GM23338 (cell line): ENCODE measurements around the gene TCTN3. TPM values are rescaled to one million over a fixed set of nuclear protein-coding genes. Genes with fewer than 3 reads are reported as not detected.

Source experiments
- ATAC-seq: fragments of 200-7000 bp; cut with Tn5 transposase; 3 replicates; pipeline ENCODE4 v1.9.1; 2020
- DNase-seq: peaks from one replicate; pipeline ENCODE4 v3.0.0-alpha.2; 2015; ENCODE audit warnings: low spot score
- H2AFZ ChIP-seq: fragments of 200-600 bp; sonication (generic); 2 replicates; pipeline ENCODE4 v1.8.0; 2016; ENCODE audit warnings: antibody characterized with exemption, mild to moderate bottlenecking, moderate library complexity
- H3F3A ChIP-seq: fragments of 200-600 bp; sonication (generic); replicated peaks from 2 replicates; pipeline ENCODE4 v1.8.0; 2017; ENCODE audit warnings: antibody characterized with exemption, mixed run types, low read depth
- H3K27ac ChIP-seq: fragments of 200-600 bp; sonication (generic); 2 replicates; pipeline ENCODE4 v1.6.1; 2016; ENCODE audit warnings: low read depth
- H3K27me3 ChIP-seq: fragments of 200-600 bp; sonication (generic); 2 replicates; pipeline ENCODE4 v1.8.0; 2016; ENCODE audit warnings: mild to moderate bottlenecking, mixed run types, moderate library complexity; ENCODE audit not compliant: insufficient read depth
- H3K36me3 ChIP-seq: fragments of 200-600 bp; sonication (generic); 2 replicates; pipeline ENCODE4 v1.8.0; 2016; ENCODE audit warnings: mild to moderate bottlenecking; ENCODE audit not compliant: insufficient read depth
- H3K4me1 ChIP-seq: fragments of 200-600 bp; sonication (generic); 2 replicates; pipeline ENCODE4 v1.8.0; 2016; ENCODE audit warnings: mild to moderate bottlenecking, moderate library complexity; ENCODE audit not compliant: insufficient read depth
- H3K4me2 ChIP-seq: fragments of 200-600 bp; sonication (generic); 2 replicates; pipeline ENCODE4 v1.7.1; 2017; ENCODE audit warnings: mixed run types
- H3K4me3 ChIP-seq: fragments of 200-600 bp; sonication (generic); 2 replicates; pipeline ENCODE4 v1.6.1; 2016; ENCODE audit warnings: mixed run types
- H3K79me2 ChIP-seq: fragments of 200-600 bp; sonication (generic); replicated peaks from 2 replicates; pipeline ENCODE4 v1.8.0; 2017; ENCODE audit warnings: mild to moderate bottlenecking; ENCODE audit not compliant: insufficient read depth
- H3K9me2 ChIP-seq: fragments of 200-600 bp; sonication (generic); 2 replicates; pipeline ENCODE4 v1.8.0; 2017; ENCODE audit not compliant: insufficient read depth
- H4K20me1 ChIP-seq: fragments of 200-600 bp; sonication (generic); replicated peaks from 2 replicates; pipeline ENCODE4 v1.8.0; 2017; ENCODE audit warnings: mild to moderate bottlenecking; ENCODE audit not compliant: insufficient read depth
- H3K27ac Mint-ChIP-seq: 2 replicates; pipeline ENCODE4 v1.8.0; 2020; ENCODE audit warnings: inconsistent platforms, mild to moderate bottlenecking, moderate library complexity, mixed read lengths
- H3K27me3 Mint-ChIP-seq: 3 replicates; pipeline ENCODE4 v1.8.0; 2022; ENCODE audit warnings: low read depth, mild to moderate bottlenecking, moderate library complexity, mixed read lengths, inconsistent platforms; ENCODE audit not compliant: insufficient read depth, poor library complexity
- H3K36me3 Mint-ChIP-seq: 3 replicates; pipeline ENCODE4 v1.8.0; 2021; ENCODE audit warnings: low read depth, mild to moderate bottlenecking, inconsistent platforms, moderate library complexity, mixed read lengths
- H3K4me1 Mint-ChIP-seq: 3 replicates; pipeline ENCODE4 v1.8.0; 2020; ENCODE audit warnings: mild to moderate bottlenecking, inconsistent platforms, mixed read lengths
- H3K4me3 Mint-ChIP-seq: 3 replicates; pipeline ENCODE4 v1.8.0; 2021; ENCODE audit warnings: moderate library complexity, mild to moderate bottlenecking, inconsistent platforms, mixed read lengths
- H3K9me3 Mint-ChIP-seq: 3 replicates; pipeline ENCODE4 v1.8.0; 2020; ENCODE audit warnings: moderate library complexity, mild to moderate bottlenecking, inconsistent platforms, mixed read lengths
- CREB1 ChIP-seq: fragments of 250-450 bp; sonication (Bioruptor Pico); IDR thresholded peaks from 2 replicates; pipeline ENCODE4 v1.5.0; 2020; ENCODE audit warnings: low read depth, mild to moderate bottlenecking, moderate library complexity
- EZH2phosphoT487 ChIP-seq: fragments of 200-600 bp; sonication (generic); IDR thresholded peaks from one replicate; pipeline ENCODE4 v1.8.1; 2018; ENCODE audit warnings: antibody characterized with exemption; ENCODE audit not compliant: unreplicated experiment
- JUNB ChIP-seq: IDR thresholded peaks from one replicate; pipeline ENCODE4 v1.6.1; 2016; ENCODE audit warnings: antibody characterized with exemption; ENCODE audit not compliant: unreplicated experiment
- NANOG ChIP-seq: IDR thresholded peaks from 2 replicates; pipeline ENCODE4 v1.6.1; 2016; ENCODE audit warnings: antibody characterized with exemption, borderline replicate concordance
- STAT1 ChIP-seq: IDR thresholded peaks from one replicate; pipeline ENCODE4 v1.6.1; 2016; ENCODE audit warnings: antibody characterized with exemption; ENCODE audit not compliant: unreplicated experiment
- polyA plus RNA-seq: library from polyadenylated mRNA; unstranded; fragments of >200 nt; fragmentation: Nextera tagmentation; extraction: Ambion mirVana; gene quantifications from 2 replicates; pipeline ENCODE4 v1.2.1, GENCODE V29; 2016
- total RNA-seq: library from RNA; depleted of rRNA; stranded (reverse); fragments of >200 nt; shearing (Covaris generic); gene quantifications from 2 replicates; pipeline ENCODE4 v1.2.3, GENCODE V29; 2014
- TF ChIP-seq, protein P1 (sequence below): IDR thresholded peaks from 2 replicates; pipeline ENCODE4 v1.6.1; 2016; ENCODE audit warnings: antibody characterized with exemption
- TF ChIP-seq, protein P2 (sequence below), 2 experiments: fragments of 200-600 bp in 1 of 2; sonication (generic) in 1 of 2; conservative IDR thresholded peaks; 2 replicates each; pipeline versions ENCODE4 v1.5.1 to v1.6.1; 2016 to 2017; ENCODE audit warnings: antibody characterized with exemption in 2 of 2, low read depth in 2 of 2, mild to moderate bottlenecking in 2 of 2, moderate library complexity in 1 of 2
- TF ChIP-seq, protein P3 (sequence below): fragments of 250-450 bp; sonication (Bioruptor Pico); IDR thresholded peaks from 2 replicates; pipeline ENCODE4 v1.5.0; 2020; ENCODE audit warnings: mild to moderate bottlenecking, moderate library complexity

Gene TCTN3
- total and polyA plus RNA-seq, 2 experiments from 2014 or later: 29.7 to 32.4 TPM

DNA sequence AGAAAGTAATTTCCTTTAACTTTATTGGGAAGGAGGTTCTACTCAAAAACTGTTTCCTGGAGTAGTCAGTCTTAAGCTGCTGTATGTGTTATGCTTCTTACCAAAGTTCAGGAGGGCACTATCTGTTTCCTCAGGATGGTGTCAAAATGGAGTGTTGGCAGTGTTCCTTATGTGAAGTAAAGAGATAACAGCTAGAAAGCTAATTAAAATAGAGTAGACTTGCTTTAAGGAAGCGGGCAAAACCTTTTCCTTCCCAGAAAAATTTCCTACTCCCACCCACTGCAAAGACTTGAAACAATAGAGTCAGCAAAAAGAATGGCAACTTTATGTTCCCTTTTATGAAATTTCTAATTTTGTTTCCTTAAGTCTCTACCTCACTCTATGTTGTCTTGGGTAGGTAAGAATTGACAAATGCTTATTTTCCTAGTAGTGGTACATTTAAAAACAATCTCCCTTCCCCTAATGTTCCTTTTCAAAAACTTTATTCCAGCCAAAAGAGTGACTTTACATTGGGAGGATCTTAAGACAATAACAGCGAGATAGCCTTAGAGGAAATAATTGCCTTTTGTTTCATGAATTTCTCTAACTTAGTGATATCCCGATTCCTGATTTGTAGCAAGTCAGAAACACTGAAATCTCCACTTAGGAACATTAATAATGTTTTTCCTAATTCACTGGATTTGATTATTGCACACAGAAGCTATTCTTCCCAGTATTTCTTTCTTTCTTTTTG lies 35.8 kb upstream of the TCTN3 start:
- Histone ChIP-seq H4K20me1 (no peaks in the 10 kb centered on the region), H3K4me2 (no peak overlapping the region), H3K27me3 (no peaks in the 10 kb centered on the region), H3K27ac (no peak overlapping the region), H3F3A (no peaks in the 10 kb centered on the region), H3K79me2 (no peaks in the 10 kb centered on the region), H2AFZ (peak overlapping the region; percentile 61; the same call in 1 of the 2 replicates), H3K9me2 (no peaks in the 10 kb centered on the region), H3K4me3 (no peak overlapping the region), H3K4me1 (peaks cover 7% of the 10 kb centered on the region; the same call in 1 of the 2 replicates), H3K36me3 (peaks cover 7% of the 10 kb centered on the region)
- no peak overlapping the region for H3K4me3 Mint-ChIP-seq
- ATAC-seq (no peak), DNase-seq (no peak)
- peaks cover 21% of the 10 kb centered on the region for H3K9me3 Mint-ChIP-seq
- H3K27ac Mint-ChIP-seq: no peak overlapping the region
- peaks cover 4% of the 10 kb centered on the region; the same call in 2 of the 3 replicates for H3K4me1 Mint-ChIP-seq
- no peak for TF ChIP-seq EZH2phosphoT487
- TF ChIP-seq, protein P1, sequence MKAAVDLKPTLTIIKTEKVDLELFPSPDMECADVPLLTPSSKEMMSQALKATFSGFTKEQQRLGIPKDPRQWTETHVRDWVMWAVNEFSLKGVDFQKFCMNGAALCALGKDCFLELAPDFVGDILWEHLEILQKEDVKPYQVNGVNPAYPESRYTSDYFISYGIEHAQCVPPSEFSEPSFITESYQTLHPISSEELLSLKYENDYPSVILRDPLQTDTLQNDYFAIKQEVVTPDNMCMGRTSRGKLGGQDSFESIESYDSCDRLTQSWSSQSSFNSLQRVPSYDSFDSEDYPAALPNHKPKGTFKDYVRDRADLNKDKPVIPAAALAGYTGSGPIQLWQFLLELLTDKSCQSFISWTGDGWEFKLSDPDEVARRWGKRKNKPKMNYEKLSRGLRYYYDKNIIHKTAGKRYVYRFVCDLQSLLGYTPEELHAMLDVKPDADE: no peak
- no peak for TF ChIP-seq JUNB
- TF ChIP-seq, protein P2, sequence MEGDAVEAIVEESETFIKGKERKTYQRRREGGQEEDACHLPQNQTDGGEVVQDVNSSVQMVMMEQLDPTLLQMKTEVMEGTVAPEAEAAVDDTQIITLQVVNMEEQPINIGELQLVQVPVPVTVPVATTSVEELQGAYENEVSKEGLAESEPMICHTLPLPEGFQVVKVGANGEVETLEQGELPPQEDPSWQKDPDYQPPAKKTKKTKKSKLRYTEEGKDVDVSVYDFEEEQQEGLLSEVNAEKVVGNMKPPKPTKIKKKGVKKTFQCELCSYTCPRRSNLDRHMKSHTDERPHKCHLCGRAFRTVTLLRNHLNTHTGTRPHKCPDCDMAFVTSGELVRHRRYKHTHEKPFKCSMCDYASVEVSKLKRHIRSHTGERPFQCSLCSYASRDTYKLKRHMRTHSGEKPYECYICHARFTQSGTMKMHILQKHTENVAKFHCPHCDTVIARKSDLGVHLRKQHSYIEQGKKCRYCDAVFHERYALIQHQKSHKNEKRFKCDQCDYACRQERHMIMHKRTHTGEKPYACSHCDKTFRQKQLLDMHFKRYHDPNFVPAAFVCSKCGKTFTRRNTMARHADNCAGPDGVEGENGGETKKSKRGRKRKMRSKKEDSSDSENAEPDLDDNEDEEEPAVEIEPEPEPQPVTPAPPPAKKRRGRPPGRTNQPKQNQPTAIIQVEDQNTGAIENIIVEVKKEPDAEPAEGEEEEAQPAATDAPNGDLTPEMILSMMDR (conservative IDR thresholded peaks at IDR 0.05; ENCODE audit: low read depth in 2 of 2): no peak
- TF ChIP-seq CREB1: no peak
- TF ChIP-seq NANOG: no peak
- no peak for TF ChIP-seq STAT1
- TF ChIP-seq, protein P3, sequence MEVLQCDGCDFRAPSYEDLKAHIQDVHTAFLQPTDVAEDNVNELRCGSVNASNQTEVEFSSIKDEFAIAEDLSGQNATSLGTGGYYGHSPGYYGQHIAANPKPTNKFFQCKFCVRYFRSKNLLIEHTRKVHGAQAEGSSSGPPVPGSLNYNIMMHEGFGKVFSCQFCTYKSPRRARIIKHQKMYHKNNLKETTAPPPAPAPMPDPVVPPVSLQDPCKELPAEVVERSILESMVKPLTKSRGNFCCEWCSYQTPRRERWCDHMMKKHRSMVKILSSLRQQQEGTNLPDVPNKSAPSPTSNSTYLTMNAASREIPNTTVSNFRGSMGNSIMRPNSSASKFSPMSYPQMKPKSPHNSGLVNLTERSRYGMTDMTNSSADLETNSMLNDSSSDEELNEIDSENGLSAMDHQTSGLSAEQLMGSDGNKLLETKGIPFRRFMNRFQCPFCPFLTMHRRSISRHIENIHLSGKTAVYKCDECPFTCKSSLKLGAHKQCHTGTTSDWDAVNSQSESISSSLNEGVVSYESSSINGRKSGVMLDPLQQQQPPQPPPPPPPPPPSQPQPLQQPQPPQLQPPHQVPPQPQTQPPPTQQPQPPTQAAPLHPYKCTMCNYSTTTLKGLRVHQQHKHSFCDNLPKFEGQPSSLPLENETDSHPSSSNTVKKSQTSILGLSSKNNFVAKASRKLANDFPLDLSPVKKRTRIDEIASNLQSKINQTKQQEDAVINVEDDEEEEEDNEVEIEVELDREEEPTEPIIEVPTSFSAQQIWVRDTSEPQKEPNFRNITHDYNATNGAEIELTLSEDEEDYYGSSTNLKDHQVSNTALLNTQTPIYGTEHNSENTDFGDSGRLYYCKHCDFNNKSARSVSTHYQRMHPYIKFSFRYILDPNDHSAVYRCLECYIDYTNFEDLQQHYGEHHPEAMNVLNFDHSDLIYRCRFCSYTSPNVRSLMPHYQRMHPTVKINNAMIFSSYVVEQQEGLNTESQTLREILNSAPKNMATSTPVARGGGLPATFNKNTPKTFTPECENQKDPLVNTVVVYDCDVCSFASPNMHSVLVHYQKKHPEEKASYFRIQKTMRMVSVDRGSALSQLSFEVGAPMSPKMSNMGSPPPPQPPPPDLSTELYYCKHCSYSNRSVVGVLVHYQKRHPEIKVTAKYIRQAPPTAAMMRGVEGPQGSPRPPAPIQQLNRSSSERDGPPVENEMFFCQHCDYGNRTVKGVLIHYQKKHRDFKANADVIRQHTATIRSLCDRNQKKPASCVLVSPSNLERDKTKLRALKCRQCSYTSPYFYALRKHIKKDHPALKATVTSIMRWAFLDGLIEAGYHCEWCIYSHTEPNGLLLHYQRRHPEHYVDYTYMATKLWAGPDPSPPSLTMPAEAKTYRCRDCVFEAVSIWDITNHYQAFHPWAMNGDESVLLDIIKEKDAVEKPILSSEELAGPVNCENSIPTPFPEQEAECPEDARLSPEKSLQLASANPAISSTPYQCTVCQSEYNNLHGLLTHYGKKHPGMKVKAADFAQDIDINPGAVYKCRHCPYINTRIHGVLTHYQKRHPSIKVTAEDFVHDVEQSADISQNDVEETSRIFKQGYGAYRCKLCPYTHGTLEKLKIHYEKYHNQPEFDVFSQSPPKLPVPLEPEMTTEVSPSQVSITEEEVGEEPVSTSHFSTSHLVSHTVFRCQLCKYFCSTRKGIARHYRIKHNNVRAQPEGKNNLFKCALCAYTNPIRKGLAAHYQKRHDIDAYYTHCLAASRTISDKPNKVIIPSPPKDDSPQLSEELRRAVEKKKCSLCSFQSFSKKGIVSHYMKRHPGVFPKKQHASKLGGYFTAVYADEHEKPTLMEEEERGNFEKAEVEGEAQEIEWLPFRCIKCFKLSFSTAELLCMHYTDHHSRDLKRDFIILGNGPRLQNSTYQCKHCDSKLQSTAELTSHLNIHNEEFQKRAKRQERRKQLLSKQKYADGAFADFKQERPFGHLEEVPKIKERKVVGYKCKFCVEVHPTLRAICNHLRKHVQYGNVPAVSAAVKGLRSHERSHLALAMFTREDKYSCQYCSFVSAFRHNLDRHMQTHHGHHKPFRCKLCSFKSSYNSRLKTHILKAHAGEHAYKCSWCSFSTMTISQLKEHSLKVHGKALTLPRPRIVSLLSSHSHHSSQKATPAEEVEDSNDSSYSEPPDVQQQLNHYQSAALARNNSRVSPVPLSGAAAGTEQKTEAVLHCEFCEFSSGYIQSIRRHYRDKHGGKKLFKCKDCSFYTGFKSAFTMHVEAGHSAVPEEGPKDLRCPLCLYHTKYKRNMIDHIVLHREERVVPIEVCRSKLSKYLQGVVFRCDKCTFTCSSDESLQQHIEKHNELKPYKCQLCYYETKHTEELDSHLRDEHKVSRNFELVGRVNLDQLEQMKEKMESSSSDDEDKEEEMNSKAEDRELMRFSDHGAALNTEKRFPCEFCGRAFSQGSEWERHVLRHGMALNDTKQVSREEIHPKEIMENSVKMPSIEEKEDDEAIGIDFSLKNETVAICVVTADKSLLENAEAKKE: no peak
- no peaks in the 10 kb centered on the region for H3K27me3 Mint-ChIP-seq
- peaks cover 18% of the 10 kb centered on the region for H3K36me3 Mint-ChIP-seq
